Lung (tissue), 12 donors: ENCODE results near the gene MYO5A. TPM values are rescaled to one million over a fixed set of nuclear protein-coding genes. Genes with fewer than 3 reads are reported as not detected.

ENCODE experiments used
- ATAC-seq: fragments of 200-7000 bp; cut with Tn5 transposase; one replicate; pipeline ENCODE4 v1.9.1; 2020; ENCODE audit warnings: moderate number of reproducible peaks; ENCODE audit not compliant: insufficient read depth, low FRiP score
- DNase-seq, 3 donors: peaks; one replicate each; pipeline ENCODE4 v3.0.0-alpha.2; 2013 to 2017
- H3K27ac ChIP-seq, 2 donors: one replicate each; pipeline ENCODE4 v1.5.1; 2013; ENCODE audit warnings: mild to moderate bottlenecking in 2 of 2, moderate library complexity in 2 of 2, control low read depth in 1 of 2, inconsistent platforms in 1 of 2, low read depth in 1 of 2, low read length in 1 of 2
- H3K27me3 ChIP-seq, 3 donors: one replicate each; pipeline ENCODE4 v1.5.1; 2013; ENCODE audit warnings: low read length in 2 of 3; ENCODE audit not compliant: control insufficient read depth in 3 of 3, insufficient read depth in 3 of 3
- H3K36me3 ChIP-seq, 4 donors: one replicate each; pipeline ENCODE4 v1.5.1; 2013; ENCODE audit warnings: low read length in 4 of 4, mild to moderate bottlenecking in 1 of 4, moderate library complexity in 1 of 4; ENCODE audit not compliant: control insufficient read depth in 4 of 4, insufficient read depth in 4 of 4
- H3K4me1 ChIP-seq, 5 donors: one replicate each; pipeline ENCODE4 v1.5.1; 2013; ENCODE audit warnings: low read length in 5 of 5, mild to moderate bottlenecking in 2 of 5, moderate library complexity in 1 of 5; ENCODE audit not compliant: control insufficient read depth in 5 of 5, insufficient read depth in 5 of 5
- H3K4me3 ChIP-seq: one replicate; pipeline ENCODE4 v1.5.1; 2013; ENCODE audit warnings: mild to moderate bottlenecking, control low read depth, moderate library complexity
- H3K9ac ChIP-seq, 2 donors: one replicate each; pipeline ENCODE4 v1.5.1; 2013; ENCODE audit warnings: low read length in 2 of 2, control low read depth in 1 of 2; ENCODE audit not compliant: insufficient read depth in 1 of 2
- H3K9me3 ChIP-seq, 4 donors: one replicate each; pipeline ENCODE4 v1.5.1; 2013; ENCODE audit warnings: low read length in 3 of 4, mild to moderate bottlenecking in 1 of 4, moderate library complexity in 1 of 4; ENCODE audit not compliant: control insufficient read depth in 4 of 4, insufficient read depth in 3 of 4
- WGBS, 2 donors: extraction: QIAGEN DNeasy Blood & Tissue Kit; methylation state at CpG; one replicate each; pipeline ENCODE4 v1.1.7; 2013; 5-methylcytosine and 5-hydroxymethylcytosine counted together
- polyA plus RNA-seq, 2 donors: library from polyadenylated mRNA; stranded (reverse); fragments of 200-250 nt; gene quantifications; one replicate each; pipeline ENCODE4 v1.2.1, GENCODE V29; 2013
- total RNA-seq, 2 donors: library from RNA; depleted of rRNA in 1 of 2; stranded (reverse); fragments of >200 nt in 1 of 2; gene quantifications; one replicate each; pipeline ENCODE4 v1.2.1, GENCODE V29; 2014 to 2021
- TF ChIP-seq, protein P1 (sequence below): IDR thresholded peaks from 2 replicates; pipeline ENCODE4 v1.5.1; 2012; ENCODE audit warnings: mild to moderate bottlenecking; ENCODE audit errors: control extremely low read depth, extremely low read depth
- donor health status: control.
- donor health status: control.
- donor health status: Bipolar disorder and iron deficiency.
- donor health status: healthy.
- donor health status: DM: yes; HTN: yes; CAD: no.

MYO5A gene
- total and polyA plus RNA-seq, 4 donors: 4.5 to 30.5 (median 13.3) TPM

DNA sequence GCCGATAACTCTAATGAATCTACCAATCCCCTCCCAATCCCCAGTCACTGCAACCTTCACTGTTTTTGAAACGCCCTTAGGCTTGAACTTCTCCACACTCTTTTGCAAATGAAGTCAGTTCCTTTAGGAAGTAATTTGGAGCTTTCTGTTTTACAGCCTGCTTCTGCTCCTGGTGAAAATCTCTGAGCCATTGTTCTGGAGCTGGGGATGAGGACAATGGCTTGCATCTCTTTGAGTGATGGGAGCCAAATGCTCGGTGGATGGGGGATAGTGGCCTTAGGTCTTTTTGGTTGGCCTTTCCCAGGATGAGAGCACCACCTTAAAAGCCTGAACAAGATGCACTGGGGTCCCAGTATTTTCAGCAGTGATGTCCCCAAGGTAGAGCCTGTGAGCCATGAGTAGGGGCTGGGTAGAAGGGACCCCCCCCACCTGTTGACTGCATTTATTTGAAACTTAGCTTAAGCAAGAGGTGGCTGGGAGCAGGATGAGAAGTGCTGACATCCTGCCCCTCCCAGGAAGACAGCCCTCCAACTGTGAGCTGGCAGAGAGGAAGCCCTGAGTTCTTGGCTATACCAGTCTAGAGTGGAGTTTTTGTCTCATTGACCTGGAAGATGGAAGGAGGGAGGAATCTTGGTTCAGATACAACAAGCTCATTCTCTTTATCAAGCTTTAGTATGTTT lies 225.4 kb downstream of the MYO5A start:
- H3K27me3 ChIP-seq: no peaks in the 10 kb centered on the region
- TF ChIP-seq, protein P1, sequence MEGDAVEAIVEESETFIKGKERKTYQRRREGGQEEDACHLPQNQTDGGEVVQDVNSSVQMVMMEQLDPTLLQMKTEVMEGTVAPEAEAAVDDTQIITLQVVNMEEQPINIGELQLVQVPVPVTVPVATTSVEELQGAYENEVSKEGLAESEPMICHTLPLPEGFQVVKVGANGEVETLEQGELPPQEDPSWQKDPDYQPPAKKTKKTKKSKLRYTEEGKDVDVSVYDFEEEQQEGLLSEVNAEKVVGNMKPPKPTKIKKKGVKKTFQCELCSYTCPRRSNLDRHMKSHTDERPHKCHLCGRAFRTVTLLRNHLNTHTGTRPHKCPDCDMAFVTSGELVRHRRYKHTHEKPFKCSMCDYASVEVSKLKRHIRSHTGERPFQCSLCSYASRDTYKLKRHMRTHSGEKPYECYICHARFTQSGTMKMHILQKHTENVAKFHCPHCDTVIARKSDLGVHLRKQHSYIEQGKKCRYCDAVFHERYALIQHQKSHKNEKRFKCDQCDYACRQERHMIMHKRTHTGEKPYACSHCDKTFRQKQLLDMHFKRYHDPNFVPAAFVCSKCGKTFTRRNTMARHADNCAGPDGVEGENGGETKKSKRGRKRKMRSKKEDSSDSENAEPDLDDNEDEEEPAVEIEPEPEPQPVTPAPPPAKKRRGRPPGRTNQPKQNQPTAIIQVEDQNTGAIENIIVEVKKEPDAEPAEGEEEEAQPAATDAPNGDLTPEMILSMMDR: no peak
- no peaks in the 10 kb centered on the region for H3K36me3 ChIP-seq
- H3K9ac ChIP-seq: no peak overlapping the region
- ATAC-seq (no peak), DNase-seq (no peak)
- WGBS, 2 donors: 78 to 80% methylated on average over 3 of the region's 3 CpGs
- H3K4me1 ChIP-seq: peaks cover 0 to 10% (median 0%) of the 10 kb centered on the region in 5 donors
- peaks cover 0 to 1% (median 0%) of the 10 kb centered on the region in 4 donors for H3K9me3 ChIP-seq
- H3K4me3 ChIP-seq: no peak overlapping the region
- H3K27ac ChIP-seq: no peak overlapping the region

DNA sequence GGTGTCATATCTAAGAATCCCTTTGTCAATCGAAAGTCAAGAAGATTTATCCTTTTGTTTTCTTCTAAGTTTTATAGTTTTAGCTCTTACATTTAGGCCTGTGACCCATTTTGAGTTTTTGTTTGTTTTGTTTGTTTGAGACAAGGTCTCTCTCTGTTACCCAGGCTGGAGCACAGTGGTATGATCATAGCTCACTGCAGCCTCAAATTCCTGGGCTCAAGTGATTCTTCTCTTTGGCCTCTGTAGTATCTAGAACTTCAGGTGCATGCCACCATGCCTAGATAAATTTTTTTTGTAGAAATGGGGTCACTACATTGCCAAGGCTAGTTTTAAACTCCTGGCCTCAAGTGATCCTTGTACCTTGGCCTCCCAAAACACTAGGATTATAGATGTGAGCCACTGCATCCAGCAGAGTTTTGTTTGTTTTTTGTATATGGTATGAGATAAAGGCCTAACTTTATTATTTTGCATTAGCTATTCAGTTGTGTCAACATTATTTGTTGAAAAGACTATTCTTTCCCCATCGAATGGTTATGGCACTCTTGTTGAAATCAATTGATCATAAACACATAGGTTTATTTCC lies 227.3 kb downstream of the MYO5A start:
- no peak for DNase-seq
- H3K9me3 ChIP-seq: peaks cover 0 to 1% (median 0%) of the 10 kb centered on the region in 4 donors
- no peak overlapping the region for H3K4me3 ChIP-seq
- ATAC-seq: no peak
- peaks cover 0 to 3% (median 0%) of the 10 kb centered on the region in 3 donors for H3K27me3 ChIP-seq
- WGBS, 2 donors: 97% methylated on average over 2 of the region's 2 CpGs
- peaks cover 0 to 10% (median 0%) of the 10 kb centered on the region in 5 donors for H3K4me1 ChIP-seq
- H3K27ac ChIP-seq: no peak overlapping the region
- TF ChIP-seq, protein P1: no peak
- H3K36me3 ChIP-seq: no peaks in the 10 kb centered on the region
- no peak overlapping the region for H3K9ac ChIP-seq

GRCh38 chr15:52295421-52296001 lies 233.2 kb downstream of the MYO5A start, which contains the start of gene MYO5C:
MYO5C (minus strand) TSS chr15:52295804; CDS start chr15:52295636, 168 bp downstream.
- WGBS, 2 donors: 1% methylated on average over 29 to 65 of the region's 65 CpGs
- Histone ChIP-seq H3K36me3 (no peaks in the 10 kb centered on the region), H3K27ac (peak within 1 kb of the TSS in 1 of 2 donors; percentile 91), H3K4me1 (peaks cover 0 to 14% (median 9%) of the 10 kb centered on the region in 5 donors), H3K4me3 (peak within 1 kb of the TSS; percentile 61), H3K9ac (peak within 1 kb of the TSS in 1 of 2 donors; percentile 28), H3K27me3 (peaks cover 0 to 22% (median 15%) of the 10 kb centered on the region in 3 donors), H3K9me3 (peaks cover 0 to 1% (median 0%) of the 10 kb centered on the region in 4 donors)
- TF ChIP-seq, protein P1: no peak
- DNase-seq (peak; percentile 57 to 81 (median 75)), ATAC-seq (peak; percentile 88)
